D341Med (cell line): Measurements from ENCODE around the gene VIPR1.

Experiments
- DNase-seq: peaks from one replicate; pipeline ENCODE4 v3.0.0; 2012; ENCODE audit warnings: low spot score

The VIPR1 gene

GRCh38 chr3:42502429-42503250 lies at the start of gene VIPR1:
VIPR1 (plus strand) TSS chr3:42502643; CDS start chr3:42502736, 93 bp downstream.
- DNase-seq, result peak; percentile 88

- DNase-seq, result no peak
These were observed 46.2 kb upstream of the VIPR1 start for GRCh38 chr3:42456211-42456610.

GRCh38 chr3:42459151-42459550 lies 43.3 kb upstream of the VIPR1 start:
- DNase-seq, result no peak

- DNase-seq, result no peak
These were observed 40.7 kb upstream of the VIPR1 start for GRCh38 chr3:42461762-42462161.

GRCh38 chr3:42463093-42463492 lies 39.4 kb upstream of the VIPR1 start:
- DNase-seq, result no peak

GRCh38 chr3:42468111-42468510 lies 34.3 kb upstream of the VIPR1 start:
- DNase-seq, result no peak

- DNase-seq, result no peak
These were observed 29.9 kb upstream of the VIPR1 start for GRCh38 chr3:42472555-42472954.

GRCh38 chr3:42473083-42473932 lies 29.1 kb upstream of the VIPR1 start:
- DNase-seq, result no peak

- no peak for DNase-seq
These were observed 26.0 kb upstream of the VIPR1 start for GRCh38 chr3:42476225-42477125.

GRCh38 chr3:42477696-42478095 lies 24.7 kb upstream of the VIPR1 start:
- DNase-seq, result no peak

- DNase-seq, result no peak
These were observed 23.6 kb upstream of the VIPR1 start for GRCh38 chr3:42478830-42479229.

- no peak for DNase-seq
These were observed 15.5 kb upstream of the VIPR1 start for GRCh38 chr3:42486814-42487565.

GRCh38 chr3:42488687-42489086 lies 13.8 kb upstream of the VIPR1 start:
- no peak for DNase-seq

- peak; percentile 16 for DNase-seq
These were observed 13.1 kb upstream of the VIPR1 start for GRCh38 chr3:42489116-42489936.

GRCh38 chr3:42489937-42490227 lies 12.6 kb upstream of the VIPR1 start:
- no peak for DNase-seq

GRCh38 chr3:42490243-42490642 lies 12.2 kb upstream of the VIPR1 start:
- no peak for DNase-seq

- DNase-seq, result no peak
These were observed 10.4 kb upstream of the VIPR1 start for GRCh38 chr3:42491881-42492507.

GRCh38 chr3:42492508-42493080 lies 9.8 kb upstream of the VIPR1 start:
- DNase-seq, result no peak

- no peak for DNase-seq
These were observed 9.2 kb upstream of the VIPR1 start for GRCh38 chr3:42493126-42493797.
